Ovary (tissue), 9 donors: Measurements from ENCODE around the gene ATP6V0A4. TPM values are rescaled to one million over a fixed set of nuclear protein-coding genes. Genes with fewer than 3 reads are reported as not detected.

ENCODE experiments used
- DNase-seq, 5 donors: peaks; one replicate each; pipeline ENCODE4 v3.0.0-alpha.2; 2019 to 2020
- H3K27ac ChIP-seq, 2 donors: fragments of 200-600 bp; one replicate each; pipeline versions ENCODE4 v1.5.1 to v1.8.0; 2019 to 2022
- H3K27me3 ChIP-seq: fragments of 200-600 bp; one replicate; pipeline ENCODE4 v1.8.0; 2022
- H3K36me3 ChIP-seq: fragments of 200-600 bp; sonication (generic); one replicate; pipeline ENCODE4 v1.5.1; 2019
- H3K4me1 ChIP-seq: one replicate; pipeline ENCODE4 v1.8.1; 2013; ENCODE audit warnings: mild to moderate bottlenecking, moderate library complexity; ENCODE audit not compliant: insufficient read depth
- H3K4me3 ChIP-seq: fragments of 200-600 bp; sonication (generic); one replicate; pipeline ENCODE4 v1.5.1; 2017
- H3K9me3 ChIP-seq, 2 donors: fragments of 200-600 bp in 1 of 2; sonication (generic) in 1 of 2; one replicate each; pipeline versions ENCODE4 v1.5.1 to v1.8.1; 2013 to 2019; ENCODE audit warnings: mild to moderate bottlenecking in 1 of 2, moderate library complexity in 1 of 2
- EP300 ChIP-seq: sonication (generic); formaldehyde crosslinking; IDR thresholded peaks from one replicate; pipeline ENCODE4 v1.6.1; 2017; ENCODE audit warnings: antibody characterized with exemption
- POLR2A ChIP-seq: fragments of 450-650 bp; IDR thresholded peaks from one replicate; pipeline ENCODE4 v1.6.1; 2017; ENCODE audit warnings: antibody characterized with exemption, mild to moderate bottlenecking, moderate library complexity
- WGBS, 3 donors: extraction: QIAGEN DNeasy Blood & Tissue Kit in 1 of 3; methylation state at CpG; one replicate each; pipeline versions ENCODE4 v1.1.5 to v1.1.7; 2013 to 2017; 5-methylcytosine and 5-hydroxymethylcytosine counted together
- intact Hi-C, 4 donors: fragments of 100-400 bp; cut with DNase I; formaldehyde crosslinking; loops; one replicate each; pipeline versions ENCODE4 v1.11.0 to v1.15.1; 2022 to 2023
- polyA plus RNA-seq, 2 donors: library from polyadenylated mRNA; stranded (reverse); fragments of 200-250 nt in 1 of 2; fragments of 350-450 nt in 1 of 2; fragmentation: Illumina TruSeq in 1 of 2; extraction: RNeasy Lipid Tissue Mini Kit (QIAGEN cat#74804) in 1 of 2; gene quantifications; one replicate each; pipeline ENCODE4 v1.2.3, GENCODE V29; 2013 to 2014
- total RNA-seq, 7 donors: library from RNA; depleted of rRNA in 2 of 7; stranded (reverse); fragments of >200 nt in 2 of 7; fragmentation: NEBNext Ultra II Directional in 3 of 7; extraction: Animal tissue kit (Norgen Biotek cat#: 25700) in 3 of 7; gene quantifications; one replicate each; pipeline versions ENCODE4 v1.1.0 to v1.2.4, GENCODE V29; 2016 to 2023
- TF ChIP-seq, protein P1 (sequence below), 3 donors: fragments of 450-650 bp in 2 of 3; fragments of 200-600 bp in 1 of 3; IDR thresholded peaks; one replicate each; pipeline versions ENCODE4 v1.5.1 to v1.8.0; 2016 to 2022; ENCODE audit warnings: antibody characterized with exemption in 3 of 3, mild to moderate bottlenecking in 1 of 3
- donor health status: DM: no; HTN: no; CAD: no; lungs with moderate emphysema.
- donor health status: DM: no; HTN: no; CAD: no.
- donor health status: Bipolar disorder and iron deficiency.
- donor health status: DM: yes; HTN: yes; CAD: no.
- donor health status: DM: no; HTN: no; CAD: no.
- donor health status: DM: yes; HTN: yes; CAD: no.

ATP6V0A4 gene
- total and polyA plus RNA-seq, 9 donors: 1.7 TPM; not detected in 8

DNA sequence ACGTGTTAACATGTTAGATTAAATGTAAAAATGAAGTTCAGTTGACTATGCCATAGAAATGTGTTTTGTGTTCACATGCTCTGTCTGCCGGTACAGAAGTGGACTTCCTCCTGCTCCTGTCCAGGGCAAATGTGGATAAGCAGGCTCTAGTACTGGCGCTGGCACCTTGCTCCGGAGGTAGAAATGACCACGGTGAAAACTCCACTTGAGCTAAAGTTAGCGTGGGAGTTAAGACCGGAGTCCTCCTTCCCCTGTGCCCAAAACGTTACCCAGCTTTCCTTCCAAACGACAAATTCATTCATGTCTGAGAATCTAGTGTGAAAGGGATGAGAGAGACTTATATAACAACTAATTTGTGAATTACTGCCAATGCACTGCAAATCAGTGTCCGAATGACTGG, 35.0 kb upstream of the ATP6V0A4 start:
- Histone ChIP-seq H3K27ac (no peak overlapping the region), H3K9me3 (no peaks in the 10 kb centered on the region), H3K27me3 (no peaks in the 10 kb centered on the region), H3K36me3 (no peaks in the 10 kb centered on the region), H3K4me1 (no peaks in the 10 kb centered on the region), H3K4me3 (no peak overlapping the region)
- DNase-seq: no peak
- intact Hi-C loops: no loop called here
- TF ChIP-seq, protein P1, sequence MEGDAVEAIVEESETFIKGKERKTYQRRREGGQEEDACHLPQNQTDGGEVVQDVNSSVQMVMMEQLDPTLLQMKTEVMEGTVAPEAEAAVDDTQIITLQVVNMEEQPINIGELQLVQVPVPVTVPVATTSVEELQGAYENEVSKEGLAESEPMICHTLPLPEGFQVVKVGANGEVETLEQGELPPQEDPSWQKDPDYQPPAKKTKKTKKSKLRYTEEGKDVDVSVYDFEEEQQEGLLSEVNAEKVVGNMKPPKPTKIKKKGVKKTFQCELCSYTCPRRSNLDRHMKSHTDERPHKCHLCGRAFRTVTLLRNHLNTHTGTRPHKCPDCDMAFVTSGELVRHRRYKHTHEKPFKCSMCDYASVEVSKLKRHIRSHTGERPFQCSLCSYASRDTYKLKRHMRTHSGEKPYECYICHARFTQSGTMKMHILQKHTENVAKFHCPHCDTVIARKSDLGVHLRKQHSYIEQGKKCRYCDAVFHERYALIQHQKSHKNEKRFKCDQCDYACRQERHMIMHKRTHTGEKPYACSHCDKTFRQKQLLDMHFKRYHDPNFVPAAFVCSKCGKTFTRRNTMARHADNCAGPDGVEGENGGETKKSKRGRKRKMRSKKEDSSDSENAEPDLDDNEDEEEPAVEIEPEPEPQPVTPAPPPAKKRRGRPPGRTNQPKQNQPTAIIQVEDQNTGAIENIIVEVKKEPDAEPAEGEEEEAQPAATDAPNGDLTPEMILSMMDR (IDR thresholded peaks at IDR 0.05): no peak
- TF ChIP-seq POLR2A (no peak), EP300 (no peak)
- 87 to 91% (median 90%) methylated on average over 10 of the region's 10 CpGs for WGBS, 3 donors

DNA sequence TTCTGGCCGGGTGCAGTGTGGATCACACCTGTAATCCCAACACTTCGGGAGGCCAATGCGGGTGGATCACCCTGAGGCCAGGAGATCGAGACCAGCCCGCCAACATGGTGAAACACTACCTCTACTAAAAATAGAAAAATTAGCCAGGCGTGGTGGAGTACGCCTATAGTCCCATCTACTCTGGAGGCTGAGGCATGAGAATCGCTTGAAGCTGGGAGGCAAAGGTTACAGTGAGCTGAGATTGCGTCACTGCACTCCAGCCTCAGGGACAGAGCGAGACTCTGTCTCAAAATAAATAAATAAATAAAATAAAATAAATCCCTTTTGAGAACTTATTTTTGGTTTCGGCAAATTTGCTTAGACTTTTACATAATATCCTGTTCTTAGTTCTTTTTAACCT, 31.3 kb upstream of the ATP6V0A4 start:
- no peak for DNase-seq
- Histone ChIP-seq H3K4me3 (no peak overlapping the region), H3K27me3 (no peaks in the 10 kb centered on the region), H3K4me1 (no peaks in the 10 kb centered on the region), H3K27ac (no peak overlapping the region), H3K9me3 (no peaks in the 10 kb centered on the region), H3K36me3 (no peaks in the 10 kb centered on the region)
- 87 to 95% (median 90%) methylated on average over 11 of the region's 11 CpGs for WGBS, 3 donors
- TF ChIP-seq, protein P1 (IDR thresholded peaks at IDR 0.05): no peak
- TF ChIP-seq EP300 (no peak), POLR2A (no peak)
- intact Hi-C loops: no loop called here

DNA sequence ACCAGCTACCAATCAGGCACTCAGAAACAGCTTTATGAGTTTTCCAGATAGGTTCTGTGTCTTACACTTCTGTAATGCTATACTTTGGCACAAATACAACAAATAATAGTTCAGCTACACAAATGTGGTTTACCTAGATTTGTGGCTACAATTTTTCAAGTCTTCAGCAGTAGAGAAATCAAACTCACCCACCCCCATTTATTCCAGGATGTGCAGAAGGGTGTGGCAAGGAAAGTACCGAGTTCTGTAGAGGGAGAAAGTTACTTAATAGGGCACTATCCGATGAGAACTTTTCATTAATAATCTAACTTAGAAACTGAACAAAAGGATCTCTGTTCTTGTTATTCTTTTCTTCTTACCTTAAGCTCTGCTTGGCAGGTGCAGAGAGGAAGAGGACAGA, 30.3 kb upstream of the ATP6V0A4 start:
- no peaks in the 10 kb centered on the region for H3K4me1 ChIP-seq
- no peaks in the 10 kb centered on the region for H3K36me3 ChIP-seq
- WGBS, 3 donors: 74 to 83% (median 78%) methylated on average over 2 of the region's 2 CpGs
- TF ChIP-seq, protein P1 (IDR thresholded peaks at IDR 0.05): no peak
- TF ChIP-seq EP300 (no peak), POLR2A (no peak)
- no peak overlapping the region for H3K4me3 ChIP-seq
- no peak overlapping the region for H3K27ac ChIP-seq
- H3K9me3 ChIP-seq: no peaks in the 10 kb centered on the region
- intact Hi-C loops: no loop called here
- no peak for DNase-seq
- H3K27me3 ChIP-seq: no peaks in the 10 kb centered on the region

DNA sequence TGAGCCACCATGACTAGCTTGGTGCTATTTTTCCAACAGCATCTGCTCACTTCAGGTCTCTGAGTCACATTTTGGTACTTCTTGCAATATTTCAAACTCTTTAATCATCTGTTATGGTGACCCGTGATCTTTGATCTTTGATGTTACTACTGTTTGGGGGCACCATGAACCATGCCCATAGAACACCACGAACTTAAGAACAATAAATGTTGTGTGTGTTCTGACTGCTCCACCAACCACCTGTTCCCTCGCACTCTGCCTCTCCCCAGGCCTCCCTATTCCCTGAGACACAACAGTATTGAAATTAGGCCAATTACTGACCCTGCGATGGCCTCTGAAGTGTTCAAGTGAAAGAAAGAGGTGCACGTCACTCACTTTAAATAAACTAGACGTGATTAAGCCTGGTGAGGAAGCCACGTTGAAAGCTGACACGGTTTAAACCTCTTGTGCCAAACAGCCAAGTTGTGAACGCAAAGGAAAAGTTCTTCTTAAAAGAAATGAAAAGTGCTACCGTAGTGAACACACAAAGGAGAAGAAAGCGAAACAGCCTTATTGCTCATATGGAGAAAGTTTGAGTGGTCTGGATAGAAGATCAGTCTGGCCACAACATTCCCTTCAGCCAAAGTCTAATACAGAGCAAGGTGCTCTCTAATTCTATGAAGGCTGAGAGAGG, 27.2 kb upstream of the ATP6V0A4 start:
- Histone ChIP-seq H3K27ac (no peak overlapping the region), H3K4me3 (no peak overlapping the region), H3K9me3 (no peaks in the 10 kb centered on the region), H3K36me3 (no peaks in the 10 kb centered on the region), H3K27me3 (no peaks in the 10 kb centered on the region), H3K4me1 (no peaks in the 10 kb centered on the region)
- 87 to 88% (median 87%) methylated on average over 11 of the region's 11 CpGs for WGBS, 3 donors
- intact Hi-C loops: no loop called here
- no peak for TF ChIP-seq POLR2A
- TF ChIP-seq EP300: no peak
- TF ChIP-seq, protein P1 (IDR thresholded peaks at IDR 0.05): no peak
- no peak for DNase-seq
